Measurements from ENCODE around the gene COG5.

Gene COG5

GRCh38 chr7:107387573-107388219 is 176.0 kb downstream of the COG5 start:
- no peak for DNase-seq

GRCh38 chr7:107387128-107387527 is 176.6 kb downstream of the COG5 start:
- no peak for DNase-seq

GRCh38 chr7:107386548-107387102 is 177.1 kb downstream of the COG5 start:
- DNase-seq, result no peak

GRCh38 chr7:107384025-107384424 is 179.7 kb downstream of the COG5 start:
- DNase-seq, result no peak

GRCh38 chr7:107383203-107383602 is 180.5 kb downstream of the COG5 start:
- DNase-seq, result no peak

- no peak for DNase-seq
Observed at GRCh38 chr7:107381453-107381852, 182.3 kb downstream of the COG5 start.

GRCh38 chr7:107373354-107373753 is 190.4 kb downstream of the COG5 start:
- no peak for DNase-seq

- DNase-seq, result no peak
Observed at GRCh38 chr7:107372298-107372697, 191.4 kb downstream of the COG5 start.

- no peak for DNase-seq
Observed at GRCh38 chr7:107370816-107371215, 192.9 kb downstream of the COG5 start.

GRCh38 chr7:107364787-107365186 is 198.9 kb downstream of the COG5 start:
- DNase-seq, result no peak

GRCh38 chr7:107359520-107360316 is 204.0 kb downstream of the COG5 start:
- DNase-seq, result no peak

GRCh38 chr7:107355616-107356015 is 208.1 kb downstream of the COG5 start:
- DNase-seq, result no peak

- DNase-seq, result no peak
Observed at GRCh38 chr7:107354640-107355039, 209.1 kb downstream of the COG5 start.

GRCh38 chr7:107353701-107354100 is 210.0 kb downstream of the COG5 start:
- DNase-seq, result no peak

- DNase-seq, result no peak
Observed at GRCh38 chr7:107345898-107346297, 217.8 kb downstream of the COG5 start.

- DNase-seq, result no peak
Observed at GRCh38 chr7:107344799-107345198, 218.9 kb downstream of the COG5 start.

GRCh38 chr7:107344286-107344685 is 219.4 kb downstream of the COG5 start:
- no peak for DNase-seq

- no peak for DNase-seq
Observed at GRCh38 chr7:107338080-107338479, 225.6 kb downstream of the COG5 start.

GRCh38 chr7:107332488-107333269 is 231.0 kb downstream of the COG5 start:
- DNase-seq, result no peak

- DNase-seq, result no peak
Observed at GRCh38 chr7:107330478-107330877, 233.2 kb downstream of the COG5 start.

- no peak for DNase-seq
Observed at GRCh38 chr7:107327986-107328569, 235.6 kb downstream of the COG5 start.

GRCh38 chr7:107326061-107326460 is 237.7 kb downstream of the COG5 start:
- no peak for DNase-seq

GRCh38 chr7:107322015-107322414 is 241.7 kb downstream of the COG5 start:
- DNase-seq, result no peak

Data from stimulated activated CD4-positive, alpha-beta T cell treated with anti-CD3 and anti-CD28 coated beads, Interleukin-12 subunit alpha, Interleukin-12 subunit beta, amount 100 ng/mL, for 4 hours (primary cell).